Endothelial cell of umbilical vein (primary cell): Measurements from ENCODE around the gene TTLL13. TPM values are rescaled to one million over a fixed set of nuclear protein-coding genes. Genes with fewer than 3 reads are reported as not detected.

Experiments used
- BruUV-seq: library from RNA; stranded (reverse); fragments of 400-500 nt; replicated peaks from 2 replicates; lab custom pipeline; 2021; lab: Mats Ljungman, UMichigan
- CTCF ChIA-PET: fragments of 300-600, 350-600 bp; sonication (Branson Sonifier 250); formaldehyde crosslinking; loops from one replicate; lab custom pipeline; 2021; ENCODE audit warnings: antibody characterized with exemption, inconsistent platforms; lab: Charles Lee
- POLR2A ChIA-PET: fragments of 300-600, 350-600 bp; sonication (Branson Sonifier 250); formaldehyde crosslinking; loops from one replicate; lab custom pipeline; 2021; ENCODE audit warnings: antibody characterized with exemption, inconsistent platforms; lab: Charles Lee
- DNase-seq: peaks from one replicate; pipeline ENCODE4 v3.0.0-alpha.2; 2011; ENCODE audit warnings: low read depth, low spot score
- FAIRE-seq: peaks from 2 replicates; lab custom pipeline; 2011; peaks lifted over from hg19 to GRCh38; lab: Jason Lieb, UNC
- H2AFZ ChIP-seq: 2 replicates; pipeline ENCODE4 v1.6.0; 2012; ENCODE audit warnings: low read depth, low read length, control low read depth, inconsistent platforms
- H3K27ac ChIP-seq: 2 replicates; pipeline ENCODE4 v1.5.1; 2011; ENCODE audit warnings: low read depth, mild to moderate bottlenecking, control low read depth, low read length, moderate library complexity; ENCODE audit not compliant: insufficient read depth
- H3K27me3 ChIP-seq, 2 experiments: 2 replicates each; pipeline versions ENCODE4 v1.6.0 to v1.6.1; 2011; ENCODE audit warnings: low read length in 2 of 2, mixed read lengths in 1 of 2; ENCODE audit not compliant: control insufficient read depth in 2 of 2, insufficient read depth in 2 of 2
- H3K36me3 ChIP-seq, 2 experiments: 2 replicates in 1 of 2; 3 replicates in 1 of 2; pipeline ENCODE4 v1.5.1; 2011; ENCODE audit warnings: low read length in 2 of 2, mild to moderate bottlenecking in 1 of 2, moderate library complexity in 1 of 2; ENCODE audit not compliant: control insufficient read depth in 2 of 2, insufficient read depth in 2 of 2; ENCODE audit errors: extremely low read depth in 1 of 2
- H3K4me1 ChIP-seq: 3 replicates; pipeline ENCODE4 v1.5.1; 2011; ENCODE audit warnings: mild to moderate bottlenecking, low read length; ENCODE audit not compliant: control insufficient read depth, insufficient read depth; ENCODE audit errors: extremely low read depth
- H3K4me2 ChIP-seq: 2 replicates; pipeline ENCODE4 v1.6.1; 2011; ENCODE audit warnings: low read length, control low read depth, mixed read lengths; ENCODE audit not compliant: insufficient read depth
- H3K4me3 ChIP-seq, 3 experiments: fragments of 200-600 bp in 1 of 3; sonication (generic), shearing (Covaris generic) in 1 of 3; replicated peaks in 1 of 3; 2 replicates each; pipeline ENCODE4 v1.5.1; 2011 to 2016; ENCODE audit warnings: control low read depth in 3 of 3, low read length in 3 of 3, mild to moderate bottlenecking in 2 of 3, inconsistent platforms in 1 of 3, low read depth in 1 of 3, moderate library complexity in 1 of 3; ENCODE audit not compliant: insufficient read depth in 1 of 3
- H3K79me2 ChIP-seq: 2 replicates; pipeline ENCODE4 v1.6.0; 2012; ENCODE audit warnings: low read length, inconsistent platforms; ENCODE audit not compliant: control insufficient read depth, insufficient read depth
- H3K9ac ChIP-seq: replicated peaks from 2 replicates; pipeline ENCODE3; 2011; ENCODE audit warnings: low read length, control low read depth; ENCODE audit not compliant: insufficient read depth; ENCODE audit errors: extremely low read depth
- H3K9me1 ChIP-seq: replicated peaks from 3 replicates; pipeline ENCODE4 v1.6.0; 2011; ENCODE audit warnings: mild to moderate bottlenecking, low read length; ENCODE audit not compliant: control insufficient read depth, insufficient read depth; ENCODE audit errors: extremely low read depth
- H3K9me3 ChIP-seq: replicated peaks from 2 replicates; pipeline ENCODE4 v1.5.1; 2012; ENCODE audit warnings: low read length, inconsistent platforms; ENCODE audit not compliant: control insufficient read depth, insufficient read depth
- H4K20me1 ChIP-seq: replicated peaks from 2 replicates; pipeline ENCODE3; 2011; ENCODE audit warnings: mild to moderate bottlenecking, low read length; ENCODE audit not compliant: control insufficient read depth, insufficient read depth; ENCODE audit errors: extremely low read depth
- EZH2 ChIP-seq: IDR thresholded peaks from 2 replicates; pipeline ENCODE4 v1.6.1; 2012; ENCODE audit warnings: borderline replicate concordance, low read depth, mild to moderate bottlenecking, moderate library complexity, low read length, inconsistent platforms; ENCODE audit not compliant: severe bottlenecking
- FOS ChIP-seq: IDR thresholded peaks from 2 replicates; pipeline ENCODE4 v1.6.1; 2011; ENCODE audit warnings: mild to moderate bottlenecking, low read length, moderate library complexity, borderline replicate concordance; ENCODE audit not compliant: insufficient read depth
- GATA2 ChIP-seq: IDR thresholded peaks from 2 replicates; pipeline ENCODE4 v1.7.0; 2011; ENCODE audit warnings: low read depth, mild to moderate bottlenecking, moderate library complexity, mixed read lengths, low read length; ENCODE audit not compliant: insufficient read length, insufficient read depth
- JUN ChIP-seq: IDR thresholded peaks from 2 replicates; pipeline ENCODE4 v1.6.1; 2011; ENCODE audit warnings: borderline replicate concordance, low read depth; ENCODE audit not compliant: insufficient read length, insufficient read depth
- MAX ChIP-seq: IDR thresholded peaks from 2 replicates; pipeline ENCODE4 v1.6.1; 2011; ENCODE audit not compliant: insufficient read depth, insufficient read length
- MYC ChIP-seq: IDR thresholded peaks from one replicate; pipeline ENCODE4 v1.6.1; 2011; ENCODE audit warnings: mild to moderate bottlenecking, low read depth, low read length
- POLR2A ChIP-seq: IDR thresholded peaks from 2 replicates; pipeline ENCODE4 v1.6.1; 2012; ENCODE audit warnings: low read depth, mild to moderate bottlenecking, control low read depth, low read length
- POLR2AphosphoS5 ChIP-seq: IDR thresholded peaks from 2 replicates; pipeline ENCODE4 v1.6.1; 2012; ENCODE audit warnings: low read depth, mild to moderate bottlenecking, control low read depth, low read length, moderate library complexity; ENCODE audit not compliant: insufficient read depth
- dilution Hi-C: fragments of 300-500 bp; cut with MboI; formaldehyde crosslinking; loops from one replicate; pipeline ENCODE4 v1.15.0; 2019; ENCODE audit warnings: low sequenced_read_pairs; ENCODE audit not compliant: extremely low pct_ligation_motif_present
- intact Hi-C: fragments of 100-400 bp; cut with micrococcal nuclease; formaldehyde crosslinking; loops from one replicate; pipeline ENCODE4 v1.10.0; 2022
- polyA plus RNA-seq, 4 experiments: library from polyadenylated mRNA; depleted of rRNA in 3 of 4; stranded (reverse) in 3 of 4; unstranded in 1 of 4; fragments of >200 nt; gene quantifications; 2 replicates each; pipeline versions ENCODE4 v1.2.1 to v1.2.3, GENCODE V29; 2011 to 2012; ENCODE audit warnings: missing spikeins in 1 of 4
- total RNA-seq: library from RNA; stranded (reverse); gene quantifications from 2 replicates; pipeline ENCODE4 v1.2.3, GENCODE V29; 2021
- TF ChIP-seq, protein P1 (sequence below), 2 donors: IDR thresholded peaks; 1 replicate in 1 of 2; 2 replicates in 1 of 2; pipeline ENCODE4 v1.5.1; 2011; ENCODE audit warnings: low read length in 2 of 2, mild to moderate bottlenecking in 2 of 2, moderate library complexity in 2 of 2, control low read depth in 1 of 2, inconsistent platforms in 1 of 2, low read depth in 1 of 2; ENCODE audit not compliant: insufficient read depth in 1 of 2; ENCODE audit errors: extremely low read depth in 1 of 2

Gene TTLL13
- total and polyA plus RNA-seq, 2 donors (not counting 3 experiments of a cell fraction or from before 2014, with no cell fraction given) = 0.04 TPM; not detected in 1

DNA sequence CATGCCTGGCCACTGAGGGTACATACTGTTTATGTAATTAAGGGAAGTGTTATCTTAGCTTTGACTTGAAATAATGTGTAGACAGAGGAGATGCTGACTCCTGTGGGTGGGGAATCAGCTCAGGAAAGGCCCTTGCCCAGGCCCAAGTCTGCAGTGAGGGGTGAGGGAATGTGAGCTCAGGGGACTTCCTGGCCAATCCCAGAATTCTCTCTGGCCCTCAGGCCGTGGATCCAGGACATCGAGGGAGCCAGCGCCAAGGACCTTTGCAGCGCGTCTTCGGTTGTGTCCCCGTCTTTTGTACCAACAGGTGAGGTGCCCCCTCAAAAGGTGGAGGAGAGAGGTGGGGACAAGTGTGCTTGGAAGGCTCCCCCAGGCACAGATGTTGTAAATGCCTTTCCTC is 22.0 kb upstream of the TTLL13 start:
- no peaks in the 10 kb centered on the region for H4K20me1 ChIP-seq
- no peaks in the 10 kb centered on the region for H3K9me3 ChIP-seq
- BruUV-seq = no TSS peak
- H3K36me3 ChIP-seq = peaks cover 3 to 17% of the 10 kb centered on the region in 2 experiments
- CTCF ChIA-PET = no interaction called here
- no peaks in the 10 kb centered on the region for H3K27me3 ChIP-seq
- dilution Hi-C loops = no loop called here
- FAIRE-seq = no peak
- intact Hi-C loops = no loop called here
- H2AFZ ChIP-seq = no peak overlapping the region
- no peak overlapping the region for H3K27ac ChIP-seq
- TF ChIP-seq EZH2 (no peak), JUN (no peak), FOS (no peak), GATA2 (no peak), POLR2AphosphoS5 (no peak), MAX (no peak), POLR2A (no peak), MYC (no peak)
- TF ChIP-seq, protein P1, sequence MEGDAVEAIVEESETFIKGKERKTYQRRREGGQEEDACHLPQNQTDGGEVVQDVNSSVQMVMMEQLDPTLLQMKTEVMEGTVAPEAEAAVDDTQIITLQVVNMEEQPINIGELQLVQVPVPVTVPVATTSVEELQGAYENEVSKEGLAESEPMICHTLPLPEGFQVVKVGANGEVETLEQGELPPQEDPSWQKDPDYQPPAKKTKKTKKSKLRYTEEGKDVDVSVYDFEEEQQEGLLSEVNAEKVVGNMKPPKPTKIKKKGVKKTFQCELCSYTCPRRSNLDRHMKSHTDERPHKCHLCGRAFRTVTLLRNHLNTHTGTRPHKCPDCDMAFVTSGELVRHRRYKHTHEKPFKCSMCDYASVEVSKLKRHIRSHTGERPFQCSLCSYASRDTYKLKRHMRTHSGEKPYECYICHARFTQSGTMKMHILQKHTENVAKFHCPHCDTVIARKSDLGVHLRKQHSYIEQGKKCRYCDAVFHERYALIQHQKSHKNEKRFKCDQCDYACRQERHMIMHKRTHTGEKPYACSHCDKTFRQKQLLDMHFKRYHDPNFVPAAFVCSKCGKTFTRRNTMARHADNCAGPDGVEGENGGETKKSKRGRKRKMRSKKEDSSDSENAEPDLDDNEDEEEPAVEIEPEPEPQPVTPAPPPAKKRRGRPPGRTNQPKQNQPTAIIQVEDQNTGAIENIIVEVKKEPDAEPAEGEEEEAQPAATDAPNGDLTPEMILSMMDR (IDR thresholded peaks at IDR 0.05; ENCODE audit: extremely low read depth in 1 of 2, insufficient read depth in 1 of 2, low read depth in 1 of 2, low read length in 2 of 2) = no peak
- no peak overlapping the region for H3K9ac ChIP-seq
- peaks cover 2% of the 10 kb centered on the region for H3K4me1 ChIP-seq
- H3K4me3 ChIP-seq = no peak overlapping the region
- peaks cover 5% of the 10 kb centered on the region for H3K79me2 ChIP-seq
- POLR2A ChIA-PET = no interaction called here
- no peak for DNase-seq
- H3K9me1 ChIP-seq = no peaks in the 10 kb centered on the region
- H3K4me2 ChIP-seq = no peak overlapping the region
